GM21528 (cell line): ENCODE measurements around the gene FAM13B.

Source experiments
- ATAC-seq: cut with Tn5 transposase; IDR thresholded peaks from one replicate; pipeline ENCODE4 v1.9.1; 2021; ENCODE audit warnings: mild to moderate bottlenecking, moderate library complexity; ENCODE audit not compliant: unreplicated experiment, low FRiP score

The FAM13B gene

DNA sequence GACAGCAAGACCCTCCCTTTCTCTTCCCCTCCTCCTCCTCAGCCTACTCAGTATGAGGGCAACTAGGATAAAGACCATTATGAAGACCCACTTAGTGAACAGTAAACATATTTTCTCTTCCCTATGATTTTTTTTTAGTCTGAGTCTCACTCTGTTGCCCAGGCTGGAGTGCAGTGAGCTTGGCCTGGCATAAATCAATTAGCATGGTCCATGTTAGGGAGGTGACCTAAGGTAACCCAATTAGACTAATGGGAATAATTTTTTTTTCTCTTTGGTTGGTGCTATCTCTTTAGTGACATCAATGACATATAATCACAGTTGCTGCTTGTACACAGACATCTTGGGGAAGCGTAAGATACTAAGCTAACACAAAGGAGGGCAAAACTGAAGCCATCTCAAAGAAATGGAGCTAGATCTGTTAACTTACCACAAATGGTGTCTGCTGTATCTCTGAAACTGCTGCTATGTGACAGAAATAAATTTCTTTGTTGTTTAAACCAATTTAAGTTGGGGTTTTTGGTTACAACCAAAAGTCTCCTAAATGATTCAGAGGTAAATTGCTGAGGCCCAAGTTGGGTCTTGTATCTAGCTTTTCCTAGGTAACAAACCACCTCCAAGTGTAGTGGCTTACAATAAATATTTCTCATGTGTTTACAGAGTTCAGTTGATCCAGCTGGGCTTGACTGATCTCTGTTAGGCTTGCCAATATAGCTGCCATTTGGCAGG lies 130.3 kb downstream of the FAM13B start:
- no peak for ATAC-seq

GRCh38 chr5:137901011-137901817 lies 131.7 kb downstream of the FAM13B start:
- no peak for ATAC-seq

DNA sequence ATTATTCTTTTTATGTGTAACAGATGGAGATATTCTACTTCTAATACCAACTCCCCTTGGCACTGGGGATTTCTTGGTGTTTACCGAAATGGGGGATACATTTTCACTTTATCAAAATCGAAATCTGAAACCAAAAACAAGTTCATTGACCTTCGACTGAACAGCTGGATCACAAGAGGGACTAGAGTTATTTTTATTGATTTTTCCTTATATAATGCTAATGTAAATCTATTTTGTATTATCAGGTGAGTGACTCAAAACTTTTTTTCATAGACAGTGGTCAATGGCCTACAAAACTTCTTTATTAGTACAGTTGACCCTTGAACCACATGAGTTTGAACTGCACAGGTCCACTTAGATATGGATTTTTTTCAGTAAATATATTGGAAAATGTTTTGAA lies 133.4 kb downstream of the FAM13B start:
- ATAC-seq: no peak

GRCh38 chr5:137896560-137896959 lies 136.3 kb downstream of the FAM13B start:
- no peak for ATAC-seq

- ATAC-seq: no peak
Measured at GRCh38 chr5:137894586-137894985, 138.3 kb downstream of the FAM13B start.

DNA sequence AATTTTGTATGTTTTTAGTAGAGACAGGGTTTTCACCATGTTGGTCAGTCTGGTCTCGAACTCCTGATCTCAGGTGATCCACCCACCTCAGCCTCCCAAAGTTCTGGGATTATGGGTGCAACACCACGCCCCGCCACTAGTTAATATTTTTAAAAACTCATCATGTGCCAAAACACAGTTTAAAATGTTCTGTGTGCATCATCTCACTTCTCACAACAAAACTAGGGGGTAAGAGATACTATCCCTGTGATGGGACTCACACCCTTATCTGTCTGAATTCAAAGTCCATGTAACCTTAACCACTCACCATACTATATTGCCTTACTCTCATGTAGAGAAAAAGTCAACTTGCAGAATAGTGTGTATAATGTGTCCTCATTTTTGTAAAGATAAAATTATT lies 141.0 kb downstream of the FAM13B start:
- ATAC-seq: no peak

DNA sequence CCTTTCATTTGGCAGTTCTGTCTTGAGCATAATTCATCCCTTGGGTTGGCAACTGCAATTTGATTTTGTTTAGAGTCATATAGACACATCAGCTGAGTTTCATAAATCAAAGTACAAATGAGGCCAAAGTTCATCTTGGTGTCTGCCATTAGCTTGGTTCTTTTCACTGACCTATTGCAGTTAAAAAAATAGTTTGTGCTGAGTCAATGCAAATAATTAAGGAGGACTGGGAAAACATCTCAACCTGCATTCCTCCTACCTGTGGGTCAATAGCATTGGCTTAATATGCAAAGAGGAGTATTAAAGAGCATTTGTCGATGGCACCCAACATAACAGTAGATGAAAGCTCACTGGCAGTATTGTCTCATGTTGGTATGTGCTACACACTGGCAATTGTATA lies 142.0 kb downstream of the FAM13B start:
- no peak for ATAC-seq

DNA sequence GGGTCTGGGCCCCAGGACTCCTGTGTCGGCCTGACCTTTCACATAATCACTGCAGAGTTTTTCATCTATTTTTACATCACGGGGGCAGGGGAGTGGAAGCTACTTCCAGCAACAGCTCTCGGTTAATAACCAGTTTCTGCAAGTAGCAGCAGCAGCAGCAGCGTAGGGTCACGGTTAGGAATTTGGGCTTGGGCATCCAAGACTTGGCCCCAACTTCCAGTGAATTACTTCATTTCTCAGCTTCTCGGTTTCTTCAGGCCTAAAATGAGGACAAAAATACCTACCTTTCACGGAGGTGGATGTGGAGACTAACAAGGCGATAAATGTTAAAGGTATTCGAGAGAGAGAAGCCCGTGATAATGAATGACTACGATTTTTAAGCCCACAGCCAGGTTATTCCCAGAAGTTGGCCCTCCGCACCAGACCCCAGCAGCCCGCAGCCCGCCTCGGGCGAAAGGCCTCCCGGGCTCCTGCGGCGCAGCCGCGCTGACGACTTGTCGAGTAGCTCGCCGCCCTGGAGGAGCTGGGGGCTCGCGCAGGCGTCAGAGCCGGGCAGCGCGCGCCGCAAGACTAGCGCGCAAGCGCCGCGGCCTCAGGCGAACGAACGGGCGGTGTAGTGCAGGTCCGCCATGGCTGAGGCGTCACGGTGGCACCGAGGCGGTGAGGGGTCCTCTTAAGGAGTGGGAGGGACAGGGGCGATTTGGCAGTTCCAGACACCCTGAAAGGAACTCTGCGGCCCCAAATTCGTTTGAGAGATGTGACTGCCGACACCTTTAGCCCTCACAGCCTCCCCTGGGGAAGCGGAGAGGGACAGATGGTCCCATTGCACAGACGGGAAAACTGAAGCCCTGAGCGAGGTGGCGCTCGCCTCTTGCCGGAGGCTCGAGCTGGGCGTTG lies 143.8 kb downstream of the FAM13B start, which contains the start of gene PKD2L2:
Gene PKD2L2 (plus strand): TSS at position 595 of the 897 bp plus-strand sequence. CDS start 35 bp downstream, at position 630.
- ATAC-seq: peak; percentile 91

GRCh38 chr5:137888466-137888862 lies 144.4 kb downstream of the FAM13B start:
- no peak for ATAC-seq
